HCT116 (cell line): ENCODE measurements around the gene SDCCAG8.

Source experiments
- EZH2phosphoT487 ChIP-seq: fragments of 200-600 bp; IDR thresholded peaks from 2 replicates; pipeline ENCODE4 v1.6.1; 2018; ENCODE audit warnings: antibody characterized with exemption, borderline replicate concordance
- POLR2A ChIP-seq: IDR thresholded peaks from 2 replicates; pipeline ENCODE4 v1.7.0; 2011; ENCODE audit warnings: borderline replicate concordance; ENCODE audit not compliant: insufficient read depth, insufficient read length; ENCODE audit errors: extremely low read depth
- POLR2AphosphoS5 ChIP-seq: IDR thresholded peaks from 2 replicates; pipeline ENCODE4 v1.6.1; 2011; ENCODE audit warnings: mild to moderate bottlenecking, low read depth, low read length, moderate library complexity
- SP1 ChIP-seq: IDR thresholded peaks from 2 replicates; pipeline ENCODE4 v1.6.1; 2012; ENCODE audit warnings: low read depth
- ZNF274 ChIP-seq: fragments of 200-500 bp; sonication (Bioruptor generic); IDR thresholded peaks from 2 replicates; pipeline ENCODE4 v1.6.1; 2014; ENCODE audit warnings: mild to moderate bottlenecking, low read depth, low read length, inconsistent platforms
- TF ChIP-seq, protein P1 (sequence below), 3 experiments: fragments of 200-600 bp in 1 of 3; sonication (generic) in 1 of 3; IDR thresholded peaks in 2 of 3; conservative IDR thresholded peaks in 1 of 3; 2 replicates each; pipeline ENCODE4 v1.5.1; 2012 to 2017; ENCODE audit warnings: low read depth in 2 of 3, low read length in 2 of 3, antibody characterized with exemption in 1 of 3, borderline replicate concordance in 1 of 3, control low read depth in 1 of 3, mild to moderate bottlenecking in 1 of 3, mixed read lengths in 1 of 3, mixed run types in 1 of 3, moderate library complexity in 1 of 3; ENCODE audit not compliant: insufficient read depth in 1 of 3

DNA sequence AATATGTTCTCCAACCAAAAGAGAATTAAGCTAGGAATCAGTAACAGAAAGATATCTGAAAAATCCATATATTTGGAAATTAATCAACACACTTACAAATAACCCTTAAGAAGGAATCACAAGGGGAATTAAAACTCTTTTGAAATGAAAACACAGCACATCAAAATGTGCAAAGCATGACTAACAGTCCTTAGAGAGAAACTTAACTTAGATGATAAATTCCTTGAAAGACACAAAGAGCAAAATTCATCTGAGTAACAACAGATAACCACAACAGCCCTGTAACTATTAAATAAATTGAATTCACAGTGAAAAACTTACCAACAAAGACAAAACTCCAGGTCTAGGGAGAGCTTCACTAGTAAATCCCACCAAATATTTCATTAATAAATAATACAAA, 283.8 kb downstream of the SDCCAG8 start:
- TF ChIP-seq ZNF274 (no peak), POLR2A (no peak), EZH2phosphoT487 (no peak), SP1 (no peak), POLR2AphosphoS5 (no peak)
- TF ChIP-seq, protein P1, sequence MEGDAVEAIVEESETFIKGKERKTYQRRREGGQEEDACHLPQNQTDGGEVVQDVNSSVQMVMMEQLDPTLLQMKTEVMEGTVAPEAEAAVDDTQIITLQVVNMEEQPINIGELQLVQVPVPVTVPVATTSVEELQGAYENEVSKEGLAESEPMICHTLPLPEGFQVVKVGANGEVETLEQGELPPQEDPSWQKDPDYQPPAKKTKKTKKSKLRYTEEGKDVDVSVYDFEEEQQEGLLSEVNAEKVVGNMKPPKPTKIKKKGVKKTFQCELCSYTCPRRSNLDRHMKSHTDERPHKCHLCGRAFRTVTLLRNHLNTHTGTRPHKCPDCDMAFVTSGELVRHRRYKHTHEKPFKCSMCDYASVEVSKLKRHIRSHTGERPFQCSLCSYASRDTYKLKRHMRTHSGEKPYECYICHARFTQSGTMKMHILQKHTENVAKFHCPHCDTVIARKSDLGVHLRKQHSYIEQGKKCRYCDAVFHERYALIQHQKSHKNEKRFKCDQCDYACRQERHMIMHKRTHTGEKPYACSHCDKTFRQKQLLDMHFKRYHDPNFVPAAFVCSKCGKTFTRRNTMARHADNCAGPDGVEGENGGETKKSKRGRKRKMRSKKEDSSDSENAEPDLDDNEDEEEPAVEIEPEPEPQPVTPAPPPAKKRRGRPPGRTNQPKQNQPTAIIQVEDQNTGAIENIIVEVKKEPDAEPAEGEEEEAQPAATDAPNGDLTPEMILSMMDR (IDR thresholded peaks at IDR 0.05 in 2 of 3, conservative IDR thresholded peaks at IDR 0.05 in 1 of 3; ENCODE audit: borderline replicate concordance in 1 of 3, insufficient read depth in 1 of 3, low read depth in 2 of 3, low read length in 2 of 3), result no peak
